Measurements from ENCODE around the gene TGFBR1. TPM values are rescaled to one million over a fixed set of nuclear protein-coding genes. Genes with fewer than 3 reads are reported as not detected.

The TGFBR1 gene
- total and polyA plus RNA-seq, 2 donors: 17.0 to 19.4 TPM

DNA sequence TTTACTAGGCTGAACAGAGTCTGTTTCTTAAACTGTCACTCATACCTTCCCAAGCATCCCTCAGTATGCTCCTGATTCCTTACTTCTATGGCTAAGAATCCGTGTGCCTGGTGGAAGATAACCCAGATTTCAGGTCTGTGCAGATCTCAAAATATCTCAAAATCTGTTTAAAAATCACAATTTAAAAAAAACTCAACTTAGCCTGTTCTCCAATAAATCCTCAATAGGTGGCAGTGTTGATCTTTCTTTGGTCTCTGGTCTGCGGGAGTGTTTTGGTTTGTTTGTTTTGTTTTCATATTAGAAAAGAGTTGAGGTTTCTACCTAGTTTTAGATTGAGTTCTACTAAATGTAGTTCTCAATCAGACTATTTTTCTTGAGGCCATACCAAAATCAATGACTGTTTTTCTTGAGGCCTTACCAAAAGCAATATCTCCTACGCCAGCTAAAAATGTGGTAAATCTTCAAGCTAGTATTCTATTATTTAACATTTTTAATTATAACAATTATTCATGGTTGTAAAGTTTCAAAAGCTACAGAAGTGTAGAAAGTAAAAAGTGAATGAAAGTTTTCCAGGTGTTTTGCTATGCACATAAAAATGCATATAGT, 57.9 kb downstream of the TGFBR1 start:
- Histone ChIP-seq H3K4me1 (ENCODE audit: control insufficient read depth in 2 of 2, insufficient read depth in 2 of 2, low read length in 2 of 2) (peaks cover under 1 to 3% of the 10 kb centered on the region in 2 donors), H3K4me3 (ENCODE audit: low read length in 2 of 2) (no peak overlapping the region), H3K36me3 (ENCODE audit: control insufficient read depth in 2 of 2, insufficient read depth in 2 of 2, low read length in 1 of 2) (no peaks in the 10 kb centered on the region), H3K9me3 (ENCODE audit: control insufficient read depth in 2 of 2, insufficient read depth in 1 of 2, low read length in 1 of 2) (no peaks in the 10 kb centered on the region), H3K27ac (ENCODE audit: low read depth in 1 of 2, low read length in 1 of 2) (no peak overlapping the region), H3K27me3 (ENCODE audit: control insufficient read depth in 2 of 2, insufficient read depth in 1 of 2, low read length in 1 of 2) (no peaks in the 10 kb centered on the region)
- DNase-seq (ENCODE audit: low read depth in 6 of 9, low spot score in 9 of 9): peak in 5 of 9 donors; percentile 17 to 77 (median 38)
- 33% methylated on average over 3 of the region's 3 CpGs for WGBS

DNA sequence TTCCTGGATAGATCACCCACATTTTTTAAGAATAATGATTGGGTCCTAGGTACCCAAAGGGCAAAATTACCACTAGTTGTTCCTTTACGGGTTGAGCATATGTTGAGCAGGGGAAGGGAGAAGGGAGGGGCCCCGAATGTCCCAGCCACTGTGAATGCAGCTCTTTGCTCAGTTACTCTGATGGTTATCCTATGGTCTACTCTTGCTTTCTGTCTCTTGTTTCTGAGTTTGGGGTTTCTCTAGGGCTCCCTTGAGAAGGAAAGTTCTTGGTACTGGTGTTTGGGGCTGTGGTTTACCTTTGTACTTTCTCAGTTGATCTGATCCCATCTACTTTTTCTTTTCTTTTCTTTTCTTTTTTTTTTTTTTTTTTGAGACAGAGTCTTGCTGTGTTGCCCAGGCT, 61.2 kb downstream of the TGFBR1 start:
- Histone ChIP-seq H3K27me3 (ENCODE audit: control insufficient read depth in 2 of 2, insufficient read depth in 1 of 2, low read length in 1 of 2) (no peaks in the 10 kb centered on the region), H3K4me3 (ENCODE audit: low read length in 2 of 2) (no peak overlapping the region), H3K9me3 (ENCODE audit: control insufficient read depth in 2 of 2, insufficient read depth in 1 of 2, low read length in 1 of 2) (no peaks in the 10 kb centered on the region), H3K4me1 (ENCODE audit: control insufficient read depth in 2 of 2, insufficient read depth in 2 of 2, low read length in 2 of 2) (peaks cover 3 to 5% of the 10 kb centered on the region in 2 donors), H3K36me3 (ENCODE audit: control insufficient read depth in 2 of 2, insufficient read depth in 2 of 2, low read length in 1 of 2) (no peaks in the 10 kb centered on the region), H3K27ac (ENCODE audit: low read depth in 1 of 2, low read length in 1 of 2) (no peak overlapping the region)
- WGBS: 86% methylated on average over 2 of the region's 2 CpGs
- DNase-seq (ENCODE audit: low read depth in 6 of 9, low spot score in 9 of 9): peak in 1 of 9 donors; percentile 25

DNA sequence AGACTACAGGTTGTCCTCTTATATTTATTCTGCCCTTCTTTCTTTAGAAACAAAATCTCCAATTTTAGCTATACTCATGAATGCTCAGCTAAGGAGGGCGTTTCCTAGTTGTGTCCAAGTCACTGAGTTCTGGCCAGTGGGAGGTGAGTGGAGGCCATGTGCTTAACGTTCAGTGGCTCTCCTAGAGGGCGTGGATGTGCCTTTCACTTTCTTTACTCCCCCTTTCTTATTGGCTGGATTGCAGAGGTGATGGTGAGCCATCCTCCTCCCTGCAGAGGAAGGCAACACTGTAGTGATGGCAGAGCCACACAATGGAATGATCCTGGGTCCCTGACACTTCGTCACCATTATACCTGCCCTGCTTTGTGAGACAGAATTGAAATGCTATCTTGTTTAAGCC, 62.2 kb downstream of the TGFBR1 start:
- Histone ChIP-seq H3K27me3 (ENCODE audit: control insufficient read depth in 2 of 2, insufficient read depth in 1 of 2, low read length in 1 of 2) (no peaks in the 10 kb centered on the region), H3K27ac (ENCODE audit: low read depth in 1 of 2, low read length in 1 of 2) (no peak overlapping the region), H3K9me3 (ENCODE audit: control insufficient read depth in 2 of 2, insufficient read depth in 1 of 2, low read length in 1 of 2) (no peaks in the 10 kb centered on the region), H3K4me3 (ENCODE audit: low read length in 2 of 2) (no peak overlapping the region), H3K4me1 (ENCODE audit: control insufficient read depth in 2 of 2, insufficient read depth in 2 of 2, low read length in 2 of 2) (peaks cover 3 to 5% of the 10 kb centered on the region in 2 donors), H3K36me3 (ENCODE audit: control insufficient read depth in 2 of 2, insufficient read depth in 2 of 2, low read length in 1 of 2) (no peaks in the 10 kb centered on the region)
- 89% methylated on average over 4 of the region's 4 CpGs for WGBS
- DNase-seq (ENCODE audit: low read depth in 6 of 9, low spot score in 9 of 9): no peak

DNA sequence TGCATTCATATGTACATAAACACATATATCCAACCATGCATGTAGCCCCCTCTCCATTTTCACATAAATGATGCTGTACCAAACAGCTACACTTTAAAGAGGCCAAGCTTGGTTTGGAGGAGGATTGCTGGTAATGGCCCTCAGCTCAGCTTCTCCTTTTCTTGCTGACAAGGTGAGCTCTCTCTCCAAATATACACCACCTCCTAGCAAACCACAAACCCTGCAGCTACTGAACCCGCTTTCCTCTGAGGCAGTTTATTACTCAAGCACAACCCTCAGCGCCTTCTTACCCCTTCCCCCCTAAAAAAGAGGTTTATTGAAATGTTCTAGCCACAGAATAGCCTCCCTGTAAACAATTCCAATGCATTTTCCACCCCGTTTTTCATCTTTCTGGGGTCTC, 62.8 kb downstream of the TGFBR1 start:
- no peaks in the 10 kb centered on the region for H3K9me3 ChIP-seq (ENCODE audit: control insufficient read depth in 2 of 2, insufficient read depth in 1 of 2, low read length in 1 of 2)
- H3K36me3 ChIP-seq (ENCODE audit: control insufficient read depth in 2 of 2, insufficient read depth in 2 of 2, low read length in 1 of 2): no peaks in the 10 kb centered on the region
- H3K4me1 ChIP-seq (ENCODE audit: control insufficient read depth in 2 of 2, insufficient read depth in 2 of 2, low read length in 2 of 2): peaks cover 3 to 5% of the 10 kb centered on the region in 2 donors
- peak in 1 of 9 donors; percentile 55 for DNase-seq (ENCODE audit: low read depth in 6 of 9, low spot score in 9 of 9)
- H3K27ac ChIP-seq (ENCODE audit: low read depth in 1 of 2, low read length in 1 of 2): no peak overlapping the region
- no peak overlapping the region for H3K4me3 ChIP-seq (ENCODE audit: low read length in 2 of 2)
- H3K27me3 ChIP-seq (ENCODE audit: control insufficient read depth in 2 of 2, insufficient read depth in 1 of 2, low read length in 1 of 2): no peaks in the 10 kb centered on the region
- 8% methylated on average over 3 of the region's 3 CpGs for WGBS

DNA sequence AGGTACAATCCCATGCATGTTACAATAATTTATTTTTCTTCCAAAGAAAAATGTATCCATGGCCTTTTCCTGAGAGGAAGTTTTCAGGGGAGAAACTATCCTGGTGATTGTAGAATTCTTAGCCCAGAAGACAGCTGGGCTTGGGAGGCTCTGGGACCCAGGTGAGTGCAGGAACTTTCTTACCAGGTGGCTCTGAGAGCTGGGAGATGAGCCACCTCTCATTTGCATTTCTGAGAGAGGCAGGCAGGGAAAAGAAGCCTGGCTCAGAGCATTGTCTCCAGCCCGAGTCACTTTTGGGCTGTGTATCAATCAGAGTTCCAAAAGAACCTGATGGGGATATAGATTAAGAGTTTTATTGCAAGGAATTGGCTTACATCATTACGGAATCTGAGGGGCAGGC, 64.2 kb downstream of the TGFBR1 start:
- DNase-seq (ENCODE audit: low read depth in 6 of 9, low spot score in 9 of 9): no peak
- no peaks in the 10 kb centered on the region for H3K36me3 ChIP-seq (ENCODE audit: control insufficient read depth in 2 of 2, insufficient read depth in 2 of 2, low read length in 1 of 2)
- H3K27me3 ChIP-seq (ENCODE audit: control insufficient read depth in 2 of 2, insufficient read depth in 1 of 2, low read length in 1 of 2): no peaks in the 10 kb centered on the region
- no peak overlapping the region for H3K4me3 ChIP-seq (ENCODE audit: low read length in 2 of 2)
- 93% methylated on average over 2 of the region's 2 CpGs for WGBS
- peaks cover 3 to 5% of the 10 kb centered on the region in 2 donors for H3K4me1 ChIP-seq (ENCODE audit: control insufficient read depth in 2 of 2, insufficient read depth in 2 of 2, low read length in 2 of 2)
- no peak overlapping the region for H3K27ac ChIP-seq (ENCODE audit: low read depth in 1 of 2, low read length in 1 of 2)
- no peaks in the 10 kb centered on the region for H3K9me3 ChIP-seq (ENCODE audit: control insufficient read depth in 2 of 2, insufficient read depth in 1 of 2, low read length in 1 of 2)

DNA sequence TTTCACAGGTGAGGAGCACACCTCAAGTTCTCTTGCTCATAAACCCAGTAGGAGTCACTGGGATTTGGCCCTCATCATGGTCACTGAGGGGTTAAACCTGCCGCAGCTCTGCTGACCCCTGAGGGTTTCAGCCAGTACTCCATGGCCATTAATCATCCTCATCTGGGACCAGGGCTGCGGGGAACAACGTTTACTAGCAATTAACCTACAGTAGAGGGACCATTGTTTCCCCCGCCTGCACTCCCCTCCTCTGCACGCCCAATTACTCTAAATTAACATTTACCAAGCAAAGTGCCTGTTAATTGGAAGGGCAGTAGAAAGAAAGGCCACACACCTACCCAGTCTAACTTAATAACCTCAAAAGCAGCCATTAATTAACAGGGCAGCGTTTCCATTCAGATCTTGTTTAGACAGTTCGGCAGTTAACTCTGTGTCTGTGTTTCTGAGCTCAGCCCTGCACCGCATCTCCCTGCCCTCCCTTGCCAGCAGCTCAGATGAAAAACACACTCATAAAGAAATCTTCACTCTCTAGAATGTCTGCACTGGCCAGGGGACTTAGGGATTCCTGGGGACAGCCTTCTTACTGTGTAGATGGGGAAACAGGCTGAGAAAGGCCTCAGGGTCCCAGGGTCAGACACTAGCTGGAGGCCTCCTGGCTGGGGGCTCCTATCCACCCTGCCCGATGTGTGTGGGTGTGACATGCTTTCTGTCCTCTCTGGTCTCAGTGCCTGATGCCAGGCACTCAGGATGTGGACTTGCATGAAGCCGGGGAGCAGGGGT, 65.3 kb downstream of the TGFBR1 start:
- Histone ChIP-seq H3K4me1 (ENCODE audit: control insufficient read depth in 2 of 2, insufficient read depth in 2 of 2, low read length in 2 of 2) (peaks cover 3 to 5% of the 10 kb centered on the region in 2 donors), H3K9me3 (ENCODE audit: control insufficient read depth in 2 of 2, insufficient read depth in 1 of 2, low read length in 1 of 2) (no peaks in the 10 kb centered on the region), H3K4me3 (ENCODE audit: low read length in 2 of 2) (no peak overlapping the region), H3K36me3 (ENCODE audit: control insufficient read depth in 2 of 2, insufficient read depth in 2 of 2, low read length in 1 of 2) (no peaks in the 10 kb centered on the region), H3K27me3 (ENCODE audit: control insufficient read depth in 2 of 2, insufficient read depth in 1 of 2, low read length in 1 of 2) (no peaks in the 10 kb centered on the region), H3K27ac (ENCODE audit: low read depth in 1 of 2, low read length in 1 of 2) (no peak overlapping the region)
- DNase-seq (ENCODE audit: low read depth in 6 of 9, low spot score in 9 of 9): no peak
- 86% methylated on average over 10 of the region's 10 CpGs for WGBS

DNA sequence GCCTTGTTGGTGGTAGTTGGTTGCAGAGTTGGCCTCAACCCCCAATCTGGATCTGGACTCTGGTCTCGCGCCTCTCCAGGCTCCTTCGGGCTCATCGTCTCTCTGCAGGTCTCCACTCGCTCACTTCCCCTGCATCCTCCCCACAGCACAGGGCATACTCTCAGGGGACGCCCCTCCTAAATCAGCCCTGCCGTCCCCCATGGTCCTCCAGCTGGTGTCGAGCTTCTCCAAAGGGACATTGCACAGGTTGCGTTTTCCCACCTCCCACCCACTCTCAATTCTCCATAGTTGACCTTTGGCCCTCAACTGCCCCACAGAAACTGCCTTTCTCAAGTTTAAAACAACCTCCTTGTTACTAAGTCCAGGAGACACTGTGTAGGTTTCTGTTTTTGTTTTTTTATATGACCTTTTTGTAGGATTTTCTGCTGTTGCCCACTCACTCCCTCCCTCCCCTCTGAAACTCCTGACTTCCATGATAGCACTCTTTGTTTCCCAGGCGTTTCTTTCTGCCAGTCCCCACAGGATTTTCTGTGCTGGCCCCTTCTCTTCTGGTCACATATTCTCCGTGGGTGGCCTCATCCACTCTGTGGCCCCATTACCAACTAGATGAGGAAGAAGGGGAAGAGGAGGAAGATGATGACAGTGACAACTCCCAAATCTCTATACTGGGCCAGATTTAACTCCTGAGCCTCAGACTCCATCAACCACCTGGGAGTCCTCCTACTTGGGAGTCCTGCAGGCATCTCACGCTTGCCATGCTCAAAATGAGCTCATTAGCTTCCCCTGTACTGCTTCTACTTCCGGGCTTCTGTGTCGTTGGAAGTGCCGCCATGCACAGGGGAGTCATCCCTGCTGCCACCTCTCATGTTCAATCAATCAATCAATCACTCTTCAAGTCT, 66.6 kb downstream of the TGFBR1 start:
- 93% methylated on average over 15 of the region's 15 CpGs for WGBS

DNA sequence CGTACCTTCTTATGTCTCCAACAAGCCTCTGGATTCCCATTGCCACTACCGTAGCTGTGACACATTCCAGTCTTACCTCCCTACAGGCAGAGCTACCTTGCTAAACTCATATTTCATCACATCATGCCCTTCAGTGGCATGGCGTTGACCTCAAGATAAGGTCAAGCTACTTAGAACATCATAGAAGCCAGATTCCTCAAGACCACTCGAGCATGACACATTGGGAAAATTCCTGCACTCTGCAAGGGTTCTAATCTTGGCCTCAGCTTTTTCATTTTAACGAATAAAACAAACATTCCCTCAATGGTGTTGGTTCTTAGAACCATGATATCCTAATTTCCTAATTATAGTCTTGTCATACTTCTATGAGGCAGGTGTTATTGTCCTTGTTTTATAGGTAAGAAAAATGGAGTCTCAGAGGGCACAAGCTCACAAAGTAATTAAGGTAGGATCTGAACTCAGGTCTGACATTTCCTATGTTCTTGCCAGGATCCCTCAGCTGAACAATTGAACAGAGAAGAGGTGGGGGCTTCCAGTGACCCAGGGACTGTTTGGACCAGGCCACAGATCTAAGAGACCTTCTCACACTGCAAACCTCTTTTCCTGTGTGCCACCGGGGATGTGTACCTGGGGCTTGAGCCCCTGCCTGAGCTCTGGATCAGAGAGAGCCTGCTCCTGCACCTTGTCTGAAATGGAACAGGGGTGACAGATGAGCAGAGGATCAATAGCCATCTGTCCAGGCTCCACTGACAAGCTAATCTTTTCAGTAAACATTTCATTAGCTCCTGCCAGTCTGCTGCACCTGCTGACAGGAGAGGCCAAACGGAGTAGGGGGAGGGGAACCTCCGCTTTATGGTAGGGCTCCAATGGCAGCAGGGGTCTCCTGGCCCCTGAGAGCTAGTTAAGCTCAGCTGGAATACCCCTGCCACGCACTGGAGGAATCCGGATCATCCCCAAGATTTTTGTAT, 67.5 kb downstream of the TGFBR1 start:
- Histone ChIP-seq H3K27me3 (ENCODE audit: control insufficient read depth in 2 of 2, insufficient read depth in 1 of 2, low read length in 1 of 2) (no peaks in the 10 kb centered on the region), H3K4me3 (ENCODE audit: low read length in 2 of 2) (no peak overlapping the region), H3K9me3 (ENCODE audit: control insufficient read depth in 2 of 2, insufficient read depth in 1 of 2, low read length in 1 of 2) (no peaks in the 10 kb centered on the region), H3K27ac (ENCODE audit: low read depth in 1 of 2, low read length in 1 of 2) (no peak overlapping the region), H3K4me1 (ENCODE audit: control insufficient read depth in 2 of 2, insufficient read depth in 2 of 2, low read length in 2 of 2) (peaks cover 3 to 5% of the 10 kb centered on the region in 2 donors), H3K36me3 (ENCODE audit: control insufficient read depth in 2 of 2, insufficient read depth in 2 of 2, low read length in 1 of 2) (no peaks in the 10 kb centered on the region)
- 93% methylated on average over 10 of the region's 10 CpGs for WGBS
- DNase-seq (ENCODE audit: low read depth in 6 of 9, low spot score in 9 of 9): no peak

More for the DNA sequence above, 66.6 kb downstream of the TGFBR1 start:
- no peak overlapping the region for H3K27ac ChIP-seq (ENCODE audit: low read depth in 1 of 2, low read length in 1 of 2)
- no peak for DNase-seq (ENCODE audit: low read depth in 6 of 9, low spot score in 9 of 9)
- H3K36me3 ChIP-seq (ENCODE audit: control insufficient read depth in 2 of 2, insufficient read depth in 2 of 2, low read length in 1 of 2): no peaks in the 10 kb centered on the region
- no peaks in the 10 kb centered on the region for H3K9me3 ChIP-seq (ENCODE audit: control insufficient read depth in 2 of 2, insufficient read depth in 1 of 2, low read length in 1 of 2)
- H3K27me3 ChIP-seq (ENCODE audit: control insufficient read depth in 2 of 2, insufficient read depth in 1 of 2, low read length in 1 of 2): no peaks in the 10 kb centered on the region
- H3K4me3 ChIP-seq (ENCODE audit: low read length in 2 of 2): no peak overlapping the region
- peaks cover 3 to 5% of the 10 kb centered on the region in 2 donors for H3K4me1 ChIP-seq (ENCODE audit: control insufficient read depth in 2 of 2, insufficient read depth in 2 of 2, low read length in 2 of 2)

All from thymus (tissue), 11 donors.